Panc1 (cell line): ENCODE data around the gene CSMD2. TPM values are rescaled to one million over a fixed set of nuclear protein-coding genes. Genes with fewer than 3 reads are reported as not detected.

Experiments
- ATAC-seq: fragments of 200-7000 bp; cut with Tn5 transposase; 2 replicates; pipeline ENCODE4 v1.9.1; 2020; ENCODE audit warnings: mild to moderate bottlenecking, moderate library complexity
- BruUV-seq: library from RNA; stranded (reverse); fragments of 400-500 nt; replicated peaks from 2 replicates; lab custom pipeline; 2021; lab: Mats Ljungman, UMichigan
- CTCF ChIA-PET: fragments of 300-600 bp; sonication (Branson Sonifier 250); formaldehyde crosslinking; loops from one replicate; lab custom pipeline; 2022; ENCODE audit warnings: antibody characterized with exemption; lab: Charles Lee
- POLR2A ChIA-PET: fragments of 300-600 bp; sonication (Branson Sonifier 250); formaldehyde crosslinking; loops from one replicate; lab custom pipeline; 2022; ENCODE audit warnings: antibody characterized with exemption; lab: Charles Lee
- DNase-seq: peaks from one replicate; pipeline ENCODE4 v3.0.0-alpha.2; 2010; ENCODE audit warnings: low read depth, low spot score
- H3K27ac ChIP-seq: 2 replicates; pipeline ENCODE4 v1.5.1; 2011; ENCODE audit warnings: mild to moderate bottlenecking, low read length, inconsistent platforms
- H3K27me3 ChIP-seq: fragments of 200-500 bp; sonication (Bioruptor generic); 2 replicates; pipeline ENCODE4 v1.6.0; 2014; ENCODE audit warnings: low read length, inconsistent platforms; ENCODE audit not compliant: control insufficient read depth, insufficient read depth
- H3K36me3 ChIP-seq: fragments of 200-500 bp; sonication (Bioruptor generic); 2 replicates; pipeline ENCODE4 v1.5.1; 2014; ENCODE audit warnings: inconsistent platforms, mild to moderate bottlenecking, low read length, moderate library complexity; ENCODE audit not compliant: control insufficient read depth, insufficient read depth
- H3K4me1 ChIP-seq: 2 replicates; pipeline ENCODE4 v1.5.1; 2011; ENCODE audit warnings: inconsistent platforms, mild to moderate bottlenecking, low read length, moderate library complexity; ENCODE audit not compliant: control insufficient read depth, insufficient read depth
- H3K4me3 ChIP-seq, 2 experiments: 2 replicates each; pipeline ENCODE4 v1.5.1; 2011 to 2012; ENCODE audit warnings: low read depth in 2 of 2, low read length in 2 of 2, mild to moderate bottlenecking in 2 of 2, inconsistent platforms in 1 of 2, moderate library complexity in 1 of 2
- H3K9me3 ChIP-seq: fragments of 200-500 bp; sonication (Bioruptor generic); 2 replicates; pipeline ENCODE4 v1.5.1; 2014; ENCODE audit warnings: low read depth, mild to moderate bottlenecking, inconsistent platforms, low read length, moderate library complexity; ENCODE audit not compliant: control insufficient read depth, insufficient read depth
- CTCF ChIP-seq: fragments of 450-650 bp; IDR thresholded peaks from 2 replicates; pipeline ENCODE4 v1.5.1; 2017; ENCODE audit warnings: mild to moderate bottlenecking
- POLR2AphosphoS5 ChIP-seq: IDR thresholded peaks from 2 replicates; pipeline ENCODE4 v1.6.1; 2012; ENCODE audit warnings: mild to moderate bottlenecking, low read depth, low read length, moderate library complexity
- SIN3A ChIP-seq: IDR thresholded peaks from 2 replicates; pipeline ENCODE4 v1.6.1; 2012; ENCODE audit warnings: low read depth, mild to moderate bottlenecking, low read length, moderate library complexity, borderline replicate concordance; ENCODE audit not compliant: insufficient read depth
- TCF7L2 ChIP-seq: IDR thresholded peaks from 2 replicates; pipeline ENCODE4 v1.6.1; 2011; ENCODE audit warnings: mild to moderate bottlenecking, low read depth, low read length, inconsistent platforms
- in situ Hi-C: cut with HindIII; loops from 2 replicates; pipeline ENCODE4 v1.10.0; 2016; ENCODE audit warnings: low sequenced_read_pairs, low pct_unique_long_range_greater_than_20kb
- intact Hi-C: fragments of 100-400 bp; cut with micrococcal nuclease; formaldehyde crosslinking; loops from one replicate; pipeline ENCODE4 v1.10.0; 2022; ENCODE audit not compliant: unreplicated experiment
- total RNA-seq: library from RNA; stranded (reverse); gene quantifications from one replicate; pipeline ENCODE4 v1.2.1, GENCODE V29; 2021; ENCODE audit not compliant: unreplicated experiment
- TF ChIP-seq, protein P1 (sequence below), 2 experiments: IDR thresholded peaks; 2 replicates each; pipeline ENCODE4 v1.6.1; 2011 to 2012; ENCODE audit warnings: low read depth in 2 of 2, control low read depth in 1 of 2, low read length in 1 of 2, mild to moderate bottlenecking in 1 of 2, moderate library complexity in 1 of 2; ENCODE audit not compliant: insufficient read depth in 1 of 2

Gene CSMD2
- total RNA-seq, 1 experiment from 2014 or later = not detected

GRCh38 chr1:33972676-33973395 is 192.2 kb downstream of the CSMD2 start:
- intact Hi-C loops (no loop called here), in situ Hi-C loops (no loop called here)
- no peaks in the 10 kb centered on the region for H3K9me3 ChIP-seq
- H3K4me3 ChIP-seq = no peak overlapping the region
- POLR2A ChIA-PET = no interaction called here
- H3K4me1 ChIP-seq = no peaks in the 10 kb centered on the region
- no peaks in the 10 kb centered on the region for H3K36me3 ChIP-seq
- CTCF ChIA-PET = no interaction called here
- no peak overlapping the region for H3K27ac ChIP-seq
- ATAC-seq (no peak), DNase-seq (no peak)
- no TSS peak for BruUV-seq
- H3K27me3 ChIP-seq = no peaks in the 10 kb centered on the region; the same call in 1 of the 2 replicates
- TF ChIP-seq CTCF (no peak), POLR2AphosphoS5 (no peak), SIN3A (no peak), TCF7L2 (no peak)
- TF ChIP-seq, protein P1, sequence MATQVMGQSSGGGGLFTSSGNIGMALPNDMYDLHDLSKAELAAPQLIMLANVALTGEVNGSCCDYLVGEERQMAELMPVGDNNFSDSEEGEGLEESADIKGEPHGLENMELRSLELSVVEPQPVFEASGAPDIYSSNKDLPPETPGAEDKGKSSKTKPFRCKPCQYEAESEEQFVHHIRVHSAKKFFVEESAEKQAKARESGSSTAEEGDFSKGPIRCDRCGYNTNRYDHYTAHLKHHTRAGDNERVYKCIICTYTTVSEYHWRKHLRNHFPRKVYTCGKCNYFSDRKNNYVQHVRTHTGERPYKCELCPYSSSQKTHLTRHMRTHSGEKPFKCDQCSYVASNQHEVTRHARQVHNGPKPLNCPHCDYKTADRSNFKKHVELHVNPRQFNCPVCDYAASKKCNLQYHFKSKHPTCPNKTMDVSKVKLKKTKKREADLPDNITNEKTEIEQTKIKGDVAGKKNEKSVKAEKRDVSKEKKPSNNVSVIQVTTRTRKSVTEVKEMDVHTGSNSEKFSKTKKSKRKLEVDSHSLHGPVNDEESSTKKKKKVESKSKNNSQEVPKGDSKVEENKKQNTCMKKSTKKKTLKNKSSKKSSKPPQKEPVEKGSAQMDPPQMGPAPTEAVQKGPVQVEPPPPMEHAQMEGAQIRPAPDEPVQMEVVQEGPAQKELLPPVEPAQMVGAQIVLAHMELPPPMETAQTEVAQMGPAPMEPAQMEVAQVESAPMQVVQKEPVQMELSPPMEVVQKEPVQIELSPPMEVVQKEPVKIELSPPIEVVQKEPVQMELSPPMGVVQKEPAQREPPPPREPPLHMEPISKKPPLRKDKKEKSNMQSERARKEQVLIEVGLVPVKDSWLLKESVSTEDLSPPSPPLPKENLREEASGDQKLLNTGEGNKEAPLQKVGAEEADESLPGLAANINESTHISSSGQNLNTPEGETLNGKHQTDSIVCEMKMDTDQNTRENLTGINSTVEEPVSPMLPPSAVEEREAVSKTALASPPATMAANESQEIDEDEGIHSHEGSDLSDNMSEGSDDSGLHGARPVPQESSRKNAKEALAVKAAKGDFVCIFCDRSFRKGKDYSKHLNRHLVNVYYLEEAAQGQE (IDR thresholded peaks at IDR 0.05; ENCODE audit: insufficient read depth in 1 of 2, low read depth in 2 of 2, low read length in 1 of 2) = no peak

GRCh38 chr1:33971913-33972312 is 193.1 kb downstream of the CSMD2 start:
- Histone ChIP-seq H3K4me1 (no peaks in the 10 kb centered on the region), H3K36me3 (no peaks in the 10 kb centered on the region), H3K4me3 (no peak overlapping the region), H3K27ac (no peak overlapping the region), H3K9me3 (no peaks in the 10 kb centered on the region), H3K27me3 (no peaks in the 10 kb centered on the region; the same call in 1 of the 2 replicates)
- no peak for DNase-seq
- intact Hi-C loops = no loop called here
- ChIA-PET CTCF (no interaction called here), POLR2A (no interaction called here)
- in situ Hi-C loops = no loop called here
- no peak for ATAC-seq
- BruUV-seq = no TSS peak
- TF ChIP-seq POLR2AphosphoS5 (no peak), TCF7L2 (no peak), SIN3A (no peak), CTCF (no peak)
- TF ChIP-seq, protein P1 (IDR thresholded peaks at IDR 0.05; ENCODE audit: insufficient read depth in 1 of 2, low read depth in 2 of 2, low read length in 1 of 2) = no peak
